ENCODE measurements around the gene MARCKSL1. TPM values are rescaled to one million over a fixed set of nuclear protein-coding genes. Genes with fewer than 3 reads are reported as not detected.

Gene MARCKSL1
- total RNA-seq, 6 experiments from 2014 or later = 10.0 to 24.4 (median 14.2) TPM

GRCh38 chr1:32345289-32345827 is 9.3 kb upstream of the MARCKSL1 start:
- no peaks in the 10 kb centered on the region for H3K36me3 ChIP-seq
- no peaks in the 10 kb centered on the region for H3K27me3 ChIP-seq
- no peak overlapping the region for H3K4me3 ChIP-seq
- H3K4me1 ChIP-seq = peaks cover 0 to 5% (median 0%) of the 10 kb centered on the region in 4 donors
- ATAC-seq (peak; percentile 46 to 66 (median 59)), DNase-seq (peak in 1 of 3 donors; percentile 44)
- WGBS (ENCODE audit: insufficient coverage, low coverage, low lambda C conversion rate, missing lambda C conversion rate) = 45% methylated on average over 7 of the region's 8 CpGs
- TF ChIP-seq POLR2A (IDR thresholded peaks at IDR 0.05) = no peak
- TF ChIP-seq CTCF (IDR thresholded peaks at IDR 0.05) = no peak
- H3K9me3 ChIP-seq = no peaks in the 10 kb centered on the region
- intact Hi-C loops (cut with DNase I) = no loop called here
- H3K27ac ChIP-seq = no peak overlapping the region

- ATAC-seq (no peak), DNase-seq (peak in 1 of 3 donors; percentile 21)
- no peak overlapping the region for H3K4me3 ChIP-seq
- H3K4me1 ChIP-seq = no peaks in the 10 kb centered on the region
- H3K36me3 ChIP-seq = no peaks in the 10 kb centered on the region
- 91% methylated on average over 4 of the region's 10 CpGs for WGBS (ENCODE audit: insufficient coverage, low coverage, low lambda C conversion rate, missing lambda C conversion rate)
- no peak overlapping the region for H3K27ac ChIP-seq
- no peak for TF ChIP-seq POLR2A (IDR thresholded peaks at IDR 0.05)
- no peak for TF ChIP-seq CTCF (IDR thresholded peaks at IDR 0.05)
- no peaks in the 10 kb centered on the region for H3K27me3 ChIP-seq
- intact Hi-C loops (cut with DNase I) = no loop called here
- H3K9me3 ChIP-seq = no peaks in the 10 kb centered on the region
Measured at GRCh38 chr1:32342704-32343103, 6.7 kb upstream of the MARCKSL1 start.

GRCh38 chr1:32341971-32342370 is 5.9 kb upstream of the MARCKSL1 start:
- no peak for DNase-seq

GRCh38 chr1:32341186-32341757 is 5.2 kb upstream of the MARCKSL1 start:
- no peak for ATAC-seq
- Histone ChIP-seq H3K27me3 (no peaks in the 10 kb centered on the region), H3K9me3 (no peaks in the 10 kb centered on the region), H3K36me3 (no peaks in the 10 kb centered on the region), H3K4me3 (no peak overlapping the region), H3K4me1 (no peaks in the 10 kb centered on the region), H3K27ac (no peak overlapping the region)
- DNase-seq = peak in 1 of 3 donors; percentile 41
- 96% methylated on average over 7 of the region's 11 CpGs for WGBS (ENCODE audit: insufficient coverage, low coverage, low lambda C conversion rate, missing lambda C conversion rate)
- intact Hi-C loops (cut with DNase I) = no loop called here
- no peak for TF ChIP-seq POLR2A (IDR thresholded peaks at IDR 0.05)
- no peak for TF ChIP-seq CTCF (IDR thresholded peaks at IDR 0.05)

More at GRCh38 chr1:32341971-32342370, 5.9 kb upstream of the MARCKSL1 start:
- 38% methylated on average over 4 of the region's 5 CpGs for WGBS (ENCODE audit: insufficient coverage, low coverage, low lambda C conversion rate, missing lambda C conversion rate)
- ATAC-seq = peak in 1 of 4 donors; percentile 39
- no peak overlapping the region for H3K4me3 ChIP-seq
- intact Hi-C loops (cut with DNase I) = no loop called here
- H3K36me3 ChIP-seq = no peaks in the 10 kb centered on the region
- TF ChIP-seq CTCF (IDR thresholded peaks at IDR 0.05) (no peak), POLR2A (IDR thresholded peaks at IDR 0.05) (no peak)
- H3K9me3 ChIP-seq = no peaks in the 10 kb centered on the region
- H3K27me3 ChIP-seq = no peaks in the 10 kb centered on the region
- no peaks in the 10 kb centered on the region for H3K4me1 ChIP-seq
- no peak overlapping the region for H3K27ac ChIP-seq
